A549 treated with RU486 at 1 μM for 4 hours (cell line): ENCODE measurements around the gene DNAAF6. TPM values are rescaled to one million over a fixed set of nuclear protein-coding genes. Genes with fewer than 3 reads are reported as not detected.

Experiments used
- total RNA-seq: library from RNA; stranded (reverse); fragments of 200-300 nt; extraction: Qiagen RNA extraction; gene quantifications from 5 replicates; pipeline ENCODE4 v1.2.3, GENCODE V29; 2022; ENCODE audit warnings: low read depth

The DNAAF6 gene
- not detected in 5 replicates for total RNA-seq

DNA sequence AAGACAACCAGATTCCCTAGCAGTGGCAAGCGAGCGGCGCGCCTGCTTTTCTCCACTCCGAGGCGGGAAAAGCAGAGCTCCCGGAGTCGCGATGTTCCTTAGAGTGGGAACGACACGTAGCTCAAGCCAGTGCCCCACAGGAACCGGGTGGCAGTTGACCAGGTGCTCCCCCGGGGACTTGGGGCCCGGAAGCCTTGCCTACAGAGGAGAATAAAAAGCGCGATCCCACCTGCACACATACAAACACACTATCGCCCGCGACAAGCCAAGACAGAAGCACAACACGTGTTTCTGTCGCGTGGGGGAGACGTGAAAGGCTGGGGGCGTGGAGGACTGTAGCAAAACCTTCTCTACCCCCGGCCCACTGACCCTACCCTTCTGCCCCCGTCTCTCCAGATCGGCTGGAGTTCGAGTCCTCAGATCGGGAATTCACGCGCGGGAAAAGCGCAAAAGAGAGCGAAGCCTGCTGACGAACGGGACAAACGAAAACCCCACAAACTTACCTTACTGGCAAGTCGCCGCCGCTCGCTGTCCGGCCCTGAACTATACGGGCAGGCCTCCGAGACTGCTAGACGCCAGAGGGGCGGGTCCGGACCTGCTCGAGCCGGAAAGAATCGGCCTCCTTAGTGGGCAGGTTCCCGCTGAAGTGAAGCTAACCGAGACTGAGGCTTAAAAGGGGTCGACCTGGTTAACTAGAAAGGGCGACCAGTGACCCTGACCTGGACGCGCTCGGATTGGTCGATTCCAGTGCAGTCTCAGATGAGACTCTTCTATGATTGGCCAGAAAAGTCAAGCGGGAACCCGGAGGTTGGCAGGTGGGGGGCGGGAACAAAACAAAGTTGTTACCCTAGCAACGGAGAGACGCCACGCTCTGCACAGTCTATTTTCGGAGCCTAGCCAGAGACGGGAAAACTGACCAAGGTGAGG is at the start of gene DNAAF6, which contains the start of gene NUP62CL:
Gene DNAAF6, plus strand, starts transcription at position 842 of the 927 bp plus-strand sequence. CDS start 6,265 bp downstream, outside the sequence.
Gene NUP62CL, minus strand, starts transcription at position 664 of the 927 bp plus-strand sequence. CDS start 31,287 bp downstream, outside the sequence.

Other genes starting within 250 kb of the DNAAF6 start
- gene MORC4, start 206.4 kb upstream of the DNAAF6 start, total RNA-seq, result 34.6 to 53.6 TPM (median 39.0 TPM) in 5 replicates
- 8.5 to 13.4 TPM (median 10.7 TPM) in 5 replicates for gene RBM41, start 87.8 kb upstream of the DNAAF6 start, total RNA-seq
- 14.1 to 22.2 TPM (median 17.0 TPM) in 5 replicates for gene NUP62CL, start 178 bp upstream of the DNAAF6 start, total RNA-seq
- 0.05 to 0.14 TPM (median 0.10 TPM) in 5 replicates for gene FRMPD3, start 243.0 kb downstream of the DNAAF6 start, total RNA-seq